Stimulated activated CD4-positive, alpha-beta T cell treated with anti-CD3 and anti-CD28 coated beads, TNF-alpha, amount 100 ng/mL, for 4 hours (primary cell): ENCODE data around the gene KRT85.
A peak's percentile ranks its signal among the peaks of the same experiment; 100 is the strongest.
"Not testable (repeated sequence)": the region's sequence is repeated elsewhere in the genome, so short reads cannot be mapped to it uniquely, and the experiment has no call there.

ENCODE experiments used
- DNase-seq, 3 experiments: peaks; one replicate each; pipeline ENCODE4 v3.0.0-alpha.2; 2020; ENCODE audit warnings: low read depth in 3 of 3

Gene KRT85

DNA sequence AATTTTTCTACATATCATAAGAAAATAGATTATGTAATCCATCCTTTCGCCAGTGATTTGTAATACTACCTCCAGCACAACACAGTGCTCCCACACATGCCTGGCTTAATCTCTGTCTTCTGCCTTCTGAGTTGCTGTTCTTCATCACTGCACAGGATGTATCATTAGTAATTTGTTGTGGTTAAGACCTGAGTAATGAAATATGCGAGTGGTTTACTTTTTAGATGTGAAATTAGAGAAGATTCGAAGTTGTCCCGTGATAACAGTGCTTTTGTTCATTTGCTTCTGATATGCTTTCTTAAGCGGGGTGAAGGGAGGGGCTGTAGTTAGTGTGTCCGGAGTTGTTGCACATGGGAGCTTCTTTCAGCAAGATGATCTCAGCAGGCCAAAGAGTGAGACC is 18.1 kb downstream of the KRT85 start:
- DNase-seq: no peak

DNA sequence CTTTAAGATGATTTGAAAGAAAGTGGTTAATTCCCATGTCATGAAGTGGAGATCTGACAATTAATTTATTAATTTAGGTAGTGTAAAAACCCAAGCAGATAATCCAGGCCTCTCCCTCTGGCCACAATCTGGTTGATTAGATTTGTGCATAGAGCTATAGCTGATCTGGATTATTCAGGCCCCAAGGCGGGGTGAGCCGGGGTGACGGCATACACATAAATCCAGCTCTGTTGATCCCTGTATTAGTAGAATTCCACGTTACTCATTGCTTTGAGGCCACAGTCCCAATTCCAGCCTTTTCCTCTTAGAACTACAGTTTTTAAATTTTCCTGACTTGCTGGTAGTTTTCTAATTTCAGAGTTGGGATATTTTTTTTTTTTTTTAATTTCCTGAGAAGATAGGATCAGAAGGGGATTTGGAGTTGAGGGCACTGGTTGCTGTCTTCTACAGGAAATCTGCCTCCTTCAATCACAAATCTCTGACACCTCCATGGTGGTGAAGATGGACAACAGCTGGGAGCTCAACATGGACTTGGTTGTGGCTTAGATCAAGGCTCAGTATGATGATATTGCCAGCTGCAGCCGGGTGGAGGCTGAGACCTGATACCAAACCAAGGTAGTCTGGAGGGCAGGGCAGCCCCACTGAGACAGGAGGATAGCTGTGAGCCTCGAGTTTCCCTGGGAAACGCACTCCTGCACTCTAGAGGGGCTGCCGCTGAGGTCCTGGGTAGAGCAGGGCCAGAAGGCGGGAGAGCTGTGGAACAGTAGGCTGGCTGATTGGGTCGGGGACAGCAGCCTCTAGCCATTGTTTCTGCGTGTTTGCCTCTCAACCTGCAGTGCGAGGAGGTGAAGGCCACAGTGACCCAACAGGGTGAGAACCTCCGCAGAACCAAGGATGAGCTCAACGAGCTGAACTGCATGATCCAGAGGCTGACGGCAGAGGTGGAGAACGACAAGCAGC is 19.4 kb downstream of the KRT85 start:
- DNase-seq: no peak

DNA sequence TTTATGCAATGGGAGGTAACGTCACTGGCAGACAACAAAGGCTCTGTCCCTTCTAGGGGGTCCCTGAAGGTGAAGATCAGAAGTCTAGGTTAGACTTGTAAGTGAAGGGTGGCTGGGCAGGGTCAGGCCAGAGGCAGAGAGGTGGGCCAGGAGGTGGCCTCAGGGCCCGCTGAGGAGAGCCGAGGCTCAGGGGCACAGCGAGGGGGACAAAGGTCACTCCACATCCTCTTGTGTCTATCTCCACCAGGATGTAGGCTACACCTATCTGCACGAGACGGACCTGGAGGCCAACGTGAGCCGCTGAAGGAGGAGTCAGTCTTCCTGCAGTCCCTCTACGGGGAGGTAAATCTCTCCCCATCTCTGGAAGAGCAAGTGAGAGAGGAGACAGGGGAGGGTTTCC is 20.3 kb downstream of the KRT85 start:
- DNase-seq: no peak

- DNase-seq: no peak
Observed at GRCh38 chr12:52346593-52346992, 20.7 kb downstream of the KRT85 start.

- not testable (repeated sequence) for DNase-seq
Observed at GRCh38 chr12:52345041-52345440, 22.2 kb downstream of the KRT85 start.

- DNase-seq: no peak
Observed at GRCh38 chr12:52344111-52344510, 23.2 kb downstream of the KRT85 start.

- no peak for DNase-seq
Observed at GRCh38 chr12:52343550-52343949, 23.7 kb downstream of the KRT85 start.

GRCh38 chr12:52342781-52343490 is 24.3 kb downstream of the KRT85 start:
- DNase-seq: no peak

- DNase-seq: no peak
Observed at GRCh38 chr12:52341066-52341580, 26.2 kb downstream of the KRT85 start.

- no peak for DNase-seq
Observed at GRCh38 chr12:52338241-52338960, 28.9 kb downstream of the KRT85 start.

DNA sequence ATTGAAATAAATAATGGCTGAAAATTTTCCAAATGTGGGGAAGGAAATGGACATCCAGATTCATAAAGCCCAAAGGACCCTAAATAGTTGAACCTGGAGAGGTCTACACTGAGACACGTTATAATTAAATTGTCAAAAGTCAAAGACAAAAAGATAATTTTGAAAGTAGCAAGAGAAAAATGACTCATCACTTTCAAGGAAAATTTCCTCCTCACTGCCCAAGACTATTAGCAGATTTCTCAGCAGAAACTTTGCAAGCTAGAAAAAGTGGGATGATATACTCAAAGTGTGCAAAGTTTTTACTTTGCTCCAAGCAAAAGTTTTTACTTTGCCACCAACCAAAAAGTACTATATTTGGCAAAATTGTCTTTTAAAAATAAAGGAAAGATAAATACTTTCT is 30.2 kb downstream of the KRT85 start:
- no peak for DNase-seq

DNA sequence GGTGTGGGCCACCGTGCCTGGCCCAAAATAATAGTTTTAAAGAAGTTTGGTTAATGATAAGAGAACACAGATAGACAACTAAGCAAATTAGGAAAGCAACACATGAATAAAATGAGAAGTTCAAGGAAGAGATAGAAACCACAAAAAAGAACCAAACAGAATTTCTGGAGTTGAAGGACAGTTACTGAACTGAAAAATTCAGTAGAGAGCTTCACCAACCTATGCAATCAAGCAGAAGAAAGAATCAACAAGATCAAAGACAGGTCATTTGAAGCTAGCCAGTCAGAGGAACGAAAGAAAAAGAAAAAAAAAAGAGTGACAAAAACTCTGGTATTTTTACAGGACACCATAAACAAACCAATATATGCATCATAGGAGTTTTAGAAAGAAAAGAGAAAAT is 30.6 kb downstream of the KRT85 start:
- no peak for DNase-seq

DNA sequence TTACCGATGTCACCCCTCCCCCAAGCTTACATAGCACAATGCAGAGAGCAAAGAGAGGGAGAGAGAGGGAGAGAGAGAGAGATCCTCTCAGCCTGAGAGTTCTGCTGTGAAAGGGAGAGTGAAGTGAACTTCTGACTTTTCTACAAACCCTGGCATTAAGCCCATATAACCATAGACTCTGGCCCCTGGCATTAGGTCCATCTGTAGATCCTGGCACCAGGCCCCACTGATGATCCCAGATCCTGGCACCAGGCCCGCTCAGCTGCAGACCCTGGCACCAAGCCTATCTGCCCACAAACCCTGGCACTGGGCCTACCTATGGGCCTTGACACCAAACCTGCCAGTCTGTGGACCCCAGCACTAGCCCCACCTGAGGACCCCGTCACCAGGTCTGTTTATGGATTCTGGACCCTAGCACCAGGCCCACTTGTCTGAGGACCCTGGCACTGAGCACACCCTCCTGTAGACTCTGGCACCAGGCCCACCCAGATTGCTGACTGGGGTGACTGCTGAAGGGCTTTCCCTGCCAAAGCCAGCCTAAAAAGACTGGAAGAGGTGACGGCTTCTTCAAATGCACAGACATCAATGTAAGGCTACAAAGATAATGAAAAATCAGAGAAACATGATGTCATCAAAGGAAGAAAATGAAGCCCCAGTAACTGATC is 31.6 kb downstream of the KRT85 start:
- no peak for DNase-seq

DNA sequence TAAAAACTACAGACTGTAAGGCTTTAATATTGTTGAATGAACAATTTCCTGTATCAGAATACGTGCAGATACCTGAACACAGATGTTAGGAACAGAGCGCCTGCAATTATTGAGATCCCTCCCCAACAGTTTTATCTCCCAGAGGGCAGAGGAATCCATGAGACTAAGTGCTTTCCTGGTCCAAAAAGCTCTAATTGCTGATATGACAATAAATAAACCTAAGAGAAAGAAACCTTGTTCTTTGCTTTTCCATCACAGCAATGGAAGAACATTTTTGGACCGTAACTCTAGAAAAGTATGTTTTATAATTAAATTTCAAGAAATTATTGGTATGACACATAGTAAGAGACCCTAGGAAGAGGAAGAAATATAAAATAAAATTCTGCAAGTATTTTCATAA is 33.1 kb downstream of the KRT85 start:
- DNase-seq: no peak

DNA sequence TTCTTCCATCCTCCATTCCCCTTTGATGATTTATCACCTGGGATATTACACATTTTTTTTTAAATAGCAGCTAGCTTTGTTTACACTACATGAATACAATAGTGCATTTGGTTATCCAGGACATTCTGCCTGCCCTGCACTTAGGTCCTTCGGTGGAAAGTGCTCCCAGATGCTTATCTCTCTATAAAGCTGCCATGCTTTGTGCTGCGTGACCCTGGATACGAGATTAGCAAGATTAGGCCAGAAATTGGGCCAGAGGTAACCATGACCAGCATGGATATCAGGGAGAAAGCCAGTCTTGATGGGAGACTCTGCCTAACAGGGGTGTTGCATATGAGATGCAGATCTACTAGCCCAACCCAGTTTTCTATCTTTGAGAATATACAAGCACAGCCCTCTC is 34.0 kb downstream of the KRT85 start:
- DNase-seq: no peak

- no peak for DNase-seq
Observed at GRCh38 chr12:52332381-52332780, 34.9 kb downstream of the KRT85 start.

DNA sequence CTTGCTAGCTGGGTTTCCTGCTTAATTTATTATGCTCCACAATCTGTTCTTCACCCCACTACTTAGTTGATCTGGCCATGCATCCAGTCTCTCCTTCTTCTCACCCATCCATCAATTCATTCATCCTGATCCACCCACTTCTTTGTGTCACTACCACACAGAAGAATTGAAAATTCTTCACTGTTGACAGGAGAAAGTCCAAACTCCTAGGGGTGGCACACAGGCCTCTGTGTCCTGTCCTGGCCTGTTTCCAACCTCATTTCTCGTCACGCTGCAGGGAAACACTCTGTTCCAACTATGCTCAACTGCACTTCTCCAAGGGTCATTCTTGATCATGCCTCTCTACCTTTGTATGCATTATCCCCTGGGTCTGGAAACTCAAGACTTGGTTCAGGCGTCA is 35.4 kb downstream of the KRT85 start:
- DNase-seq: no peak

DNA sequence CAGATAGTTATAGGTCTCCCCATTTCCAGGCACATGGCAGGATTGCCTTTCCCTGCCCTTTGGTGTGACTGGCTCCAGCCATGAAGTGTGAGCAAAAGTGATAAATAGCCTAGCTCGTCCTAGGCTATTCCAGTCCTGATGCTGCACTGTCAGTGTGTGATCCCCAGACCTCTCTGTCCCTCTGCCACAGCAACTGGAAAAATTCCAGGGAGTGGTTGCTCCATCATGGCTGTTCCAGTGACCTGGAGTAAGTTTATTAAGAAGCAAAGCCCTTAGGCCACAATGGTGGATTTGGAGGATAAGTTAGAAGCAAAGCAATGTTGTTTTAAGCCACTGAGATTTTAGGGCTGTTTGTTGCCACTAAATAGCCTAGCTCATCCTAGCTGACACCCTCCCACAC is 36.2 kb downstream of the KRT85 start:
- DNase-seq: no peak

- DNase-seq: peak in 1 of 3 experiments; percentile 12
Observed at GRCh38 chr12:52327830-52328500, 39.3 kb downstream of the KRT85 start.

GRCh38 chr12:52327052-52327829 is 40.0 kb downstream of the KRT85 start:
- DNase-seq: peak; percentile 39 to 71 (median 64)
